Fibroblast of pulmonary artery (primary cell): ENCODE results near the gene PPM1K.

Experiments used
- DNase-seq: peaks from one replicate; pipeline ENCODE4 v3.0.0-alpha.2; 2010; ENCODE audit warnings: low read depth
- H3K4me3 ChIP-seq: replicated peaks from 2 replicates; pipeline ENCODE4 v1.5.1; 2011; ENCODE audit warnings: low read depth, mild to moderate bottlenecking, control low read depth, low read length, moderate library complexity
- TF ChIP-seq, protein P1 (sequence below): IDR thresholded peaks from 2 replicates; pipeline ENCODE4 v1.5.1; 2011; ENCODE audit warnings: mild to moderate bottlenecking, control low read depth, low read length, inconsistent platforms; ENCODE audit errors: missing control alignments

PPM1K gene

GRCh38 chr4:88219099-88219498, 65.3 kb downstream of the PPM1K start:
- DNase-seq, result peak; percentile 79
- TF ChIP-seq, protein P1, sequence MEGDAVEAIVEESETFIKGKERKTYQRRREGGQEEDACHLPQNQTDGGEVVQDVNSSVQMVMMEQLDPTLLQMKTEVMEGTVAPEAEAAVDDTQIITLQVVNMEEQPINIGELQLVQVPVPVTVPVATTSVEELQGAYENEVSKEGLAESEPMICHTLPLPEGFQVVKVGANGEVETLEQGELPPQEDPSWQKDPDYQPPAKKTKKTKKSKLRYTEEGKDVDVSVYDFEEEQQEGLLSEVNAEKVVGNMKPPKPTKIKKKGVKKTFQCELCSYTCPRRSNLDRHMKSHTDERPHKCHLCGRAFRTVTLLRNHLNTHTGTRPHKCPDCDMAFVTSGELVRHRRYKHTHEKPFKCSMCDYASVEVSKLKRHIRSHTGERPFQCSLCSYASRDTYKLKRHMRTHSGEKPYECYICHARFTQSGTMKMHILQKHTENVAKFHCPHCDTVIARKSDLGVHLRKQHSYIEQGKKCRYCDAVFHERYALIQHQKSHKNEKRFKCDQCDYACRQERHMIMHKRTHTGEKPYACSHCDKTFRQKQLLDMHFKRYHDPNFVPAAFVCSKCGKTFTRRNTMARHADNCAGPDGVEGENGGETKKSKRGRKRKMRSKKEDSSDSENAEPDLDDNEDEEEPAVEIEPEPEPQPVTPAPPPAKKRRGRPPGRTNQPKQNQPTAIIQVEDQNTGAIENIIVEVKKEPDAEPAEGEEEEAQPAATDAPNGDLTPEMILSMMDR, result peak; percentile 65
- no peak overlapping the region for H3K4me3 ChIP-seq

- DNase-seq, result no peak
- H3K4me3 ChIP-seq, result no peak overlapping the region
- TF ChIP-seq, protein P1, result no peak
These were observed 67.2 kb downstream of the PPM1K start for GRCh38 chr4:88217169-88217568.

GRCh38 chr4:88216395-88216794, 68.0 kb downstream of the PPM1K start:
- no peak for DNase-seq
- no peak overlapping the region for H3K4me3 ChIP-seq
- TF ChIP-seq, protein P1, result no peak

DNA sequence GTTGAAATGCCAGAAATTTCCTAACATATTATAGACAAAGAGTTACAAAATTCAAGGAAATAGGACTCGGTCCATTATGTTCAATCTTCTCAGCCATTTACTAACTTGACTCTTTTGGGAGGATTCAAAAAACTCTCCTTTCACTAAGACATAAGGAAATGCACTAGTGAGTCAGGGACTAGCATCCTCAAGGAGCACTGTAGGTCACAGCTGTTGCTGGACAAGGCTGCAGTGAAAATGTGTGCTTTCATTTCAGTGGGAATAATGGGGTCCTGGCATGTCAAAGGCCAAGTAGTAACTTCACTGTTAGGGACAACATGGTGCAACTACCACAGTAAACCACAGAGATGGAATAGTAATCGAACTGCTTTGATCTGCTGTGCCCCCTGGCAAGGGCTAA, 69.0 kb downstream of the PPM1K start:
- TF ChIP-seq, protein P1, result no peak
- no peak for DNase-seq

GRCh38 chr4:88212253-88212561, 72.2 kb downstream of the PPM1K start:
- H3K4me3 ChIP-seq, result no peak overlapping the region
- TF ChIP-seq, protein P1, result no peak
- no peak for DNase-seq

More for the DNA sequence above, 69.0 kb downstream of the PPM1K start:
- no peak overlapping the region for H3K4me3 ChIP-seq

DNA sequence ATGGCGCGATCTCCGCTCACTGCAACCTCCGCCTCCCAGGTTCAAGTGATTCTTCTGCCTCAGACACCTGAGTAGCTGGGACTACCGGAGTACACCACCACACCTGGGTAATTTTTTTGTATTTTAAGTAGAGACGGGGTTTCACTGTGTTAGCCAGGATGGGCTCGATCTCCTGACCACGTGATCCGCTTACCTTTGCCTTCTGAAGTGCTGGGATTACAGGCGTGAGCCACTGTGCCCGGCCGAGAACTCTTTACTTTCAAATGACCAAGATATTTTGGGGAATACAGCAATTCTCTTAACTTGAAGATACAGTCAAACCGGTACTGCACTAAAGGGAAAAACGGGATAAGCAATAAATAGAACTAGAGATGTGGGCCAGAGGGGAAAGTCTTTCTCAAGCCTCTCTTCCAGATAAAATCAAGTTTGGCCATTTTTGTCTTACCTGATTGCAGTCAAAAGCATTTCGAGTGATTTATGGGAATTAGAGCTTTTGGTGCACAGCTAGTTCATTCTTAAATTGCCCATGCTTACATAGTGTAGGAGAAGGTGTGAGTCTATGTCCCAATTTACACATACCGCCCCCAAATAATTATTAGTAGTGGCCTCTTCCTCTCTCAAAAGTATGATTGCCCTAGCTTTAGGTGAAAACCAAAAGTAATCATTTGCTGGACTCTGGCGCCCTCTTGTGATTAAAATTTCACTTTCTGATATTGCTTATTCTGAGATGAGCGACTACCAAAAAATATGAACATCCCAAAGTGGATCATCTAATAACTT, 72.7 kb downstream of the PPM1K start:
- TF ChIP-seq, protein P1, result peak; percentile 57
- no peak overlapping the region for H3K4me3 ChIP-seq
- DNase-seq, result peak; percentile 61

- no peak for DNase-seq
- TF ChIP-seq, protein P1, result no peak
- no peak overlapping the region for H3K4me3 ChIP-seq
These were observed 76.2 kb downstream of the PPM1K start for GRCh38 chr4:88208156-88208555.
